DND-41 (cell line): Measurements from ENCODE around the gene AGAP1.

Experiments used
- ATAC-seq: fragments of 200-7000 bp; cut with Tn5 transposase; 3 replicates; pipeline ENCODE4 v1.9.1; 2021; ENCODE audit warnings: low read depth; ENCODE audit not compliant: insufficient read depth
- DNase-seq: peaks from one replicate; pipeline ENCODE4 v3.0.0-alpha.2; 2020
- H2AFZ ChIP-seq: 2 replicates; pipeline ENCODE4 v1.6.0; 2012; ENCODE audit warnings: low read depth, low read length
- H3K27ac ChIP-seq: 2 replicates; pipeline ENCODE4 v1.5.1; 2012; ENCODE audit warnings: low read length, inconsistent platforms
- H3K27me3 ChIP-seq: fragments of 200-600 bp; sonication (generic); 2 replicates; pipeline ENCODE4 v1.6.0; 2012; ENCODE audit warnings: low read length, mild to moderate bottlenecking, inconsistent platforms; ENCODE audit not compliant: insufficient read depth, poor library complexity
- H3K36me3 ChIP-seq: 2 replicates; pipeline ENCODE4 v1.5.1; 2012; ENCODE audit warnings: low read length, inconsistent platforms; ENCODE audit not compliant: insufficient read depth
- H3K4me1 ChIP-seq: 2 replicates; pipeline ENCODE4 v1.5.1; 2012; ENCODE audit warnings: mild to moderate bottlenecking, low read length; ENCODE audit not compliant: insufficient read depth
- H3K4me2 ChIP-seq: 2 replicates; pipeline ENCODE4 v1.6.0; 2012; ENCODE audit warnings: mild to moderate bottlenecking, moderate library complexity, low read length, inconsistent platforms; ENCODE audit not compliant: insufficient read depth
- H3K4me3 ChIP-seq, 2 experiments: fragments of 200-600 bp in 1 of 2; shearing (Covaris generic) in 1 of 2; 2 replicates each; pipeline ENCODE4 v1.5.1; 2012 to 2016; ENCODE audit warnings: inconsistent platforms in 2 of 2, low read length in 2 of 2, mild to moderate bottlenecking in 2 of 2, low read depth in 1 of 2, moderate library complexity in 1 of 2
- H3K79me2 ChIP-seq: 2 replicates; pipeline ENCODE4 v1.6.0; 2012; ENCODE audit warnings: low read length, inconsistent platforms; ENCODE audit not compliant: insufficient read depth
- H3K9ac ChIP-seq: 2 replicates; pipeline ENCODE4 v1.6.0; 2012; ENCODE audit warnings: low read depth, mild to moderate bottlenecking, inconsistent platforms, low read length, moderate library complexity
- H3K9me3 ChIP-seq: 2 replicates; pipeline ENCODE4 v1.5.1; 2012; ENCODE audit warnings: low read length, moderate library complexity, mild to moderate bottlenecking, inconsistent platforms; ENCODE audit not compliant: insufficient read depth, severe bottlenecking
- H4K20me1 ChIP-seq: 2 replicates; pipeline ENCODE4 v1.6.0; 2012; ENCODE audit warnings: low read length; ENCODE audit not compliant: insufficient read depth
- CTCF ChIP-seq: IDR thresholded peaks from 2 replicates; pipeline ENCODE4 v1.5.1; 2012; ENCODE audit warnings: borderline replicate concordance, low read length, moderate library complexity, mild to moderate bottlenecking; ENCODE audit not compliant: poor library complexity, severe bottlenecking; ENCODE audit errors: extremely low read depth
- EZH2 ChIP-seq: IDR thresholded peaks from 3 replicates; pipeline ENCODE4 v1.6.1; 2012; ENCODE audit warnings: borderline replicate concordance, low read depth, mild to moderate bottlenecking, moderate library complexity, low read length, inconsistent platforms; ENCODE audit not compliant: severe bottlenecking

AGAP1 gene

GRCh38 chr2:235951493-235951892, 457.6 kb downstream of the AGAP1 start:
- Histone ChIP-seq H3K79me2 (no peaks in the 10 kb centered on the region), H3K4me1 (peaks cover 48% of the 10 kb centered on the region), H3K36me3 (no peaks in the 10 kb centered on the region), H4K20me1 (peaks cover 21% of the 10 kb centered on the region), H3K9ac (no peak overlapping the region), H3K9me3 (no peaks in the 10 kb centered on the region), H3K4me2 (peak overlapping the region; percentile 34), H3K27ac (peak overlapping the region; percentile 59), H2AFZ (no peak overlapping the region), H3K27me3 (no peaks in the 10 kb centered on the region), H3K4me3 (no peak overlapping the region)
- ATAC-seq (peak; percentile 60), DNase-seq (peak; percentile 23)
- no peak for TF ChIP-seq EZH2
- no peak for TF ChIP-seq CTCF

GRCh38 chr2:235951982-235952381, 458.1 kb downstream of the AGAP1 start:
- Histone ChIP-seq H3K27ac (no peak overlapping the region; the same call in 1 of the 2 replicates), H2AFZ (no peak overlapping the region), H3K4me1 (peaks cover 48% of the 10 kb centered on the region), H3K4me2 (0 out of 2 replicates have a peak overlapping the region, but pooled peaks have one; percentile 42), H4K20me1 (peaks cover 24% of the 10 kb centered on the region), H3K27me3 (no peaks in the 10 kb centered on the region), H3K4me3 (no peak overlapping the region), H3K36me3 (no peaks in the 10 kb centered on the region), H3K9me3 (no peaks in the 10 kb centered on the region), H3K9ac (no peak overlapping the region), H3K79me2 (no peaks in the 10 kb centered on the region)
- no peak for TF ChIP-seq EZH2
- no peak for TF ChIP-seq CTCF
- ATAC-seq (peak; percentile 97), DNase-seq (peak; percentile 74)

GRCh38 chr2:235952714-235953113, 458.9 kb downstream of the AGAP1 start:
- TF ChIP-seq CTCF (no peak), EZH2 (no peak)
- H3K9me3 ChIP-seq, result no peaks in the 10 kb centered on the region
- no peak overlapping the region for H2AFZ ChIP-seq
- H4K20me1 ChIP-seq, result peaks cover 24% of the 10 kb centered on the region
- H3K27ac ChIP-seq, result peak overlapping the region; percentile 58
- no peaks in the 10 kb centered on the region for H3K27me3 ChIP-seq
- DNase-seq (no peak), ATAC-seq (no peak)
- H3K36me3 ChIP-seq, result no peaks in the 10 kb centered on the region
- no peaks in the 10 kb centered on the region for H3K79me2 ChIP-seq
- no peak overlapping the region for H3K9ac ChIP-seq
- 0 out of 4 replicates have a peak overlapping the region, but pooled peaks of 1 of the 2 experiments have one; percentile 27 for H3K4me3 ChIP-seq
- H3K4me1 ChIP-seq, result peaks cover 48% of the 10 kb centered on the region
- H3K4me2 ChIP-seq, result peak overlapping the region; percentile 42

DNA sequence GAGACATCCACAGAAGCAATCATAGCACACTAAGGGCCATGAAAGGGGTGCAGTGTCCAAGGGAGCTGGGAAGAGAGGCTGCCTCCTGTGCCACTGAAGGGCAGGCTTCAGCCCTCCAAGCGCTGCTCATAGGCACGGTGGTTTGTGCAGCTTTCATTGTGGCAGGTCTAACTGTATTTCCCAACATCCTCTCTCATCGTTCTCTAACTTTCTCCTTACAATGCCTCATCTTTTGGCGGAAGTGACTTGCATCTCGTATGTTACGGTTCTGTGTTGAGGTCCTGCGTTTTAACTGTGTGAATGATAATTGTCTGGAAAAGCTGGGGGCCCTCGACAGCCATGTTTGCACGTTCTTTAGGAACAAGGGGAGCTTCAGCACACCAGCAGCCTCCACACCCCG, 460.4 kb downstream of the AGAP1 start:
- H3K27me3 ChIP-seq, result no peaks in the 10 kb centered on the region
- no peaks in the 10 kb centered on the region for H3K9me3 ChIP-seq
- peaks cover 44% of the 10 kb centered on the region for H3K4me1 ChIP-seq
- H3K9ac ChIP-seq, result no peak overlapping the region
- H3K27ac ChIP-seq, result no peak overlapping the region
- TF ChIP-seq EZH2, result no peak
- no peak for TF ChIP-seq CTCF
- no peak overlapping the region for H2AFZ ChIP-seq
- no peaks in the 10 kb centered on the region for H3K36me3 ChIP-seq
- H3K4me3 ChIP-seq, result no peak overlapping the region
- no peaks in the 10 kb centered on the region for H3K79me2 ChIP-seq
- DNase-seq (no peak), ATAC-seq (no peak)
- peaks cover 22% of the 10 kb centered on the region for H4K20me1 ChIP-seq
- H3K4me2 ChIP-seq, result no peak overlapping the region
